HL-60 (cell line): ENCODE measurements around the gene AKNA.

Experiments used
- CTCF ChIP-seq: IDR thresholded peaks from one replicate; pipeline ENCODE4 v1.5.1; 2011; ENCODE audit warnings: low read length, control low read depth, inconsistent platforms; ENCODE audit not compliant: insufficient read depth
- GABPA ChIP-seq: IDR thresholded peaks from 2 replicates; pipeline ENCODE4 v1.6.1; 2012; ENCODE audit warnings: low read depth
- POLR2AphosphoS5 ChIP-seq: IDR thresholded peaks from 2 replicates; pipeline ENCODE4 v1.6.1; 2012; ENCODE audit warnings: low read depth
- SPI1 ChIP-seq: IDR thresholded peaks from 2 replicates; pipeline ENCODE4 v1.6.1; 2012; ENCODE audit warnings: low read depth, mild to moderate bottlenecking, borderline replicate concordance
- TF ChIP-seq, protein P1 (sequence below): IDR thresholded peaks from 2 replicates; pipeline ENCODE4 v1.6.1; 2012; ENCODE audit warnings: low read depth; ENCODE audit not compliant: insufficient replicate concordance

DNA sequence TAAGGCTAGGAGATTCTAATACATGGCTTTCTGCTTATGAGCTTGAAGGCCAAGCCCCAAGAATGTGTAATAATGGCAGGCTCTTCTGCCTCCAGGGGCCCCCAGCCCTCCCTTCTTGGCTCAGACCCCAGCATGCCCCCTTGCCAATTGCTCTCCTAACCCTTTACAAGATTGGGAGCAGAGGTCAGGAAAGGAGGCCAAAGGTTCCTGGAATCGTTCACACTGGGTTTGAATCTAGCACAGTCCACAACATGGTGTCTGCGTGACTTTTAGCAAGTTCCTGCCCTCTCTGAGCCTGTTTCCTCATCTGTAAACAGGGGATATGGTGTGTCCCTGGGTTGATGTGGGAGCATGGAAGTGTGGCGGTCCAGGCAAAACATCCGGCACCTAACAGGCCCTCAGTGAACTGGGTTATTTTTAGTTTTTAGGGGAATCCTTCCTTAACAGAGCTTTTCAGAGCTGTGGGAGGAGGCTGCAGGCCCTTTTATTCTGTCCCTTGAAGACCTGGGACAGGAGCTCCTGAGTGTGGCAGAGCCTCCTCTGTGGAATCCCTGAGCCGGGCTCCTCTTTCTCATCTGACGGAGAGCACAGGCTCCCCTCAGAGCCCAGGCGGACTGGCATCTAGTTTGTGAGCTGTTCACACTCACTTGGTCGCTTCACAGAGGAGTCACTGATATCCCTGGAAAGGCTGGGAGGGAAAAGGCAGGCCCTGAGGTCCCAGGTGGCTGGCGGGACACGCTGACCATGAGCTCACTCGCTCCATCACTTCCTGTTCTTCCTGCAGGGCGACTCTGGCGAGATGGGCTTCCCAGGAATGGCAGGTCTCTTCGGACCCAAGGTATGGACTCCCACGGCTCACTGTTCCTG, 88.3 kb downstream of the AKNA start:
- no peak for TF ChIP-seq CTCF
- TF ChIP-seq, protein P1, sequence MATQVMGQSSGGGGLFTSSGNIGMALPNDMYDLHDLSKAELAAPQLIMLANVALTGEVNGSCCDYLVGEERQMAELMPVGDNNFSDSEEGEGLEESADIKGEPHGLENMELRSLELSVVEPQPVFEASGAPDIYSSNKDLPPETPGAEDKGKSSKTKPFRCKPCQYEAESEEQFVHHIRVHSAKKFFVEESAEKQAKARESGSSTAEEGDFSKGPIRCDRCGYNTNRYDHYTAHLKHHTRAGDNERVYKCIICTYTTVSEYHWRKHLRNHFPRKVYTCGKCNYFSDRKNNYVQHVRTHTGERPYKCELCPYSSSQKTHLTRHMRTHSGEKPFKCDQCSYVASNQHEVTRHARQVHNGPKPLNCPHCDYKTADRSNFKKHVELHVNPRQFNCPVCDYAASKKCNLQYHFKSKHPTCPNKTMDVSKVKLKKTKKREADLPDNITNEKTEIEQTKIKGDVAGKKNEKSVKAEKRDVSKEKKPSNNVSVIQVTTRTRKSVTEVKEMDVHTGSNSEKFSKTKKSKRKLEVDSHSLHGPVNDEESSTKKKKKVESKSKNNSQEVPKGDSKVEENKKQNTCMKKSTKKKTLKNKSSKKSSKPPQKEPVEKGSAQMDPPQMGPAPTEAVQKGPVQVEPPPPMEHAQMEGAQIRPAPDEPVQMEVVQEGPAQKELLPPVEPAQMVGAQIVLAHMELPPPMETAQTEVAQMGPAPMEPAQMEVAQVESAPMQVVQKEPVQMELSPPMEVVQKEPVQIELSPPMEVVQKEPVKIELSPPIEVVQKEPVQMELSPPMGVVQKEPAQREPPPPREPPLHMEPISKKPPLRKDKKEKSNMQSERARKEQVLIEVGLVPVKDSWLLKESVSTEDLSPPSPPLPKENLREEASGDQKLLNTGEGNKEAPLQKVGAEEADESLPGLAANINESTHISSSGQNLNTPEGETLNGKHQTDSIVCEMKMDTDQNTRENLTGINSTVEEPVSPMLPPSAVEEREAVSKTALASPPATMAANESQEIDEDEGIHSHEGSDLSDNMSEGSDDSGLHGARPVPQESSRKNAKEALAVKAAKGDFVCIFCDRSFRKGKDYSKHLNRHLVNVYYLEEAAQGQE = no peak
- TF ChIP-seq SPI1 = no peak
- no peak for TF ChIP-seq GABPA
- TF ChIP-seq POLR2AphosphoS5 = no peak
